HG02642 (cell line): ENCODE results near the gene FKBP2.

Source experiments
- ATAC-seq: cut with Tn5 transposase; IDR thresholded peaks from one replicate; pipeline ENCODE4 v1.9.1; 2021; ENCODE audit warnings: mild to moderate bottlenecking; ENCODE audit not compliant: unreplicated experiment, poor library complexity

Gene FKBP2

DNA sequence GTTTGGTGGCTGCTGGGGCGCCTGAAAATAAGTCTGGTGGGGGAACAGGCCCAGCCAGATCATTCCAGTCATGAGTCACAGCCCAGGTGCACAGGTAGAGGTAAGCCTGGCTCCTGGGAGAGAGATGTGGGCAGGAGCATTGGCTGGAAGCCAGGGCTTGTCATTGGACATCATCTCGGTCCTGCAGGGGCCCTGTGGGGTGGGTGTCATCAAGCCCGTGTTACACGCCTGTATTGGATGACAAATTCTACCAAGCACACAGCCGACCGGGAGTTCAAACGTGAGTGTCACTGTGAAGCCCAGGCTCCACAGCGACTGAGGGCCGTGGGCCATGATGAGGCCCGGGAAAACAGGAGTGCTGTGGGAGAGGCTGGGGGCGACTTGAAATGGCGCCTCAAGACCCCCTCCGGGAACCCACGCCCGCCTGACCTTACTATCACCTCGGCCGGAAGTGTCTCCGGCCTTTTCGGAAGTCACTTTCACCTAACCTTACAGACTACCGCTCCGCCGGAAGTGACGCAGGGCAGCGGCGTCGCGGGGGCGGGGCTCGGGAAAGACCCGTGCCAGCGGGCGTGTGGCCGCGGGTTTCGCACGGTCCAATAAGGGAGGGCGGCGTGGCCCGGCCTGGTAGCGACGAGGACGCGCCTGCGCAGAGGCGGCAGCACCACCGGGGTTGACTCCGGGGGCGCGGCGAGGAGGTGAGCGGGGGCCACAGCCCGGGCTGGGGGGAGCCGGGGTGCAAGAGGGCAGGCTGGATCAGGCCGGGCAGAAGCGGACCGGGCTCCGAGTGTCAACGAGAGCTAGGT lies at the start of gene FKBP2:
FKBP2 (plus strand) TSS at position 661 of the 806 bp plus-strand sequence. CDS start 1,293 bp downstream, outside the sequence.
- peak; percentile 56 for ATAC-seq

DNA sequence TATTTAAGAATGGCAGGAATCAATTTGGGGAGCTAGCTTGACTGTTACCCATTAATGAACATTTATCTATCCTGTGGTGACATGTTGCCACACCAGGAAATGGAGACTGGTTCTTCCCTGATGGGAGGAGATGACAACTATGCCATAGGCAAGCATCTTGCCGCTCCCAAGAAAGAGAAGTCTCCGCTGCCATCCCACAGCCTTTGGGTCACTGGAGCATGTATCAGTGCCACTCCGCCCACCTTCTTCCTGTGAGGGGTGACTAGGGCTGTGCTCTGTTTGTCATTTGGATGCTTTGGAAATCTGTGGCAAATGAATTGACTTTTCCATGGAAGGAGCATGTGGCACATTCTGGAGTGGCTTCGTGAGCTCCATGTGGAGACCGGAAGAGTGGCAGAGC lies 48.5 kb upstream of the FKBP2 start:
- ATAC-seq, result no peak

DNA sequence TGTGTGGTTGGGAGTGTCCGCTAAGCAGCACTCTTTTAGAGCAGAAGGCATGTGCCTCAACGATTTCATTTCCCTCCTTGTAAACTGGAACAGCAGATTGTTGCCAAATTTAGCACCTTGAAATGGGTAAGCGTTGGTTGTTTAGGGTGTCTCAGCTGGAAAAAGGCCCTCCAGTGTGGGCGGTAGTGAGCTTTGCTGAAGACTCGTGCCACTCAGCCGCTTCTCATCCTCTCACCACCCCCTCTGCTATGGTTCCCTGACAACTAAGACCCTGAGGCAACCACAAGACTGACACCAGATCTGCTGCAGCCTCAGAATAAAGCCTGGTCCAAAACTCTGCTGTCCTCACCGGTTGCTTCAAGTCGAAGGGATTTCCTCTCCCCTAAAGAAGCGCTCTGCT lies 44.3 kb upstream of the FKBP2 start:
- no peak for ATAC-seq

DNA sequence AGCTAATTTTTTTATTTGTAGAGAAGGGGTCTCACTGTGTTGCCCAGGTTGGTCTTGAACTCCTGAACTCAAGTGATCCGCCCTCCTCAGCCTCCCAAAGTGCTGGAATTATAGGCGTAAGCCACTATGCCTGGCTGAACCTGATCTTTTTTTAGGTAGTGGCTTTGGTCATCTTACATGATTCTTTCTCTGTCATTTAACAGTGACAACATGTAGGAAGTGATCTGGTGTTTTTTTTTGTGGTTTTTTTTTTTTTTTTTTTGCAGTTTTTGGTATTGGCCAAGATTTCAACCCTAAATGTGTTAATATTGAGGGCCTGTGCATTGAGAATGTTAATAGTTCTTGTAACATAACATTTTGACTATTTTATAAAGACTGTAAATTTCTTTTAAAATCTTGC lies 42.4 kb upstream of the FKBP2 start:
- no peak for ATAC-seq

DNA sequence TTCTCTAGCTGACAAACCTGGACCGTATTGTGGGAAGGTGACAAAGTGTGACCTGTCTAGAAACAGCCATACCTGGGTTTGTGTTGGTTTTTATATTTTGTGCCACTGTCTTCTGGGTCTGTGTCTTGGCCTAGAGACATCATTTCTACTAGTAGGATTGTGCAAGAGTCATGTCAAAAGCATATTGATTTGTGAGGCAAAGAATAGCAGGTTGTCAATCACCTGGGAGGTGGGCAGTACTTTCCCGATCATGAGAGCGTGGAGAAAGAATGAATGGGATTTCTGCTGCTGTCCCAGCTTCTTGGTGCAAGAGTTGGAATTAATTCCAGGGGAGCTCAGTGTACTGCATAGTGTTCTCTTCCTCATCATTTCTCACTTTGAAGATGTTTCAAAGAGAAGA lies 39.4 kb upstream of the FKBP2 start:
- ATAC-seq, result no peak

DNA sequence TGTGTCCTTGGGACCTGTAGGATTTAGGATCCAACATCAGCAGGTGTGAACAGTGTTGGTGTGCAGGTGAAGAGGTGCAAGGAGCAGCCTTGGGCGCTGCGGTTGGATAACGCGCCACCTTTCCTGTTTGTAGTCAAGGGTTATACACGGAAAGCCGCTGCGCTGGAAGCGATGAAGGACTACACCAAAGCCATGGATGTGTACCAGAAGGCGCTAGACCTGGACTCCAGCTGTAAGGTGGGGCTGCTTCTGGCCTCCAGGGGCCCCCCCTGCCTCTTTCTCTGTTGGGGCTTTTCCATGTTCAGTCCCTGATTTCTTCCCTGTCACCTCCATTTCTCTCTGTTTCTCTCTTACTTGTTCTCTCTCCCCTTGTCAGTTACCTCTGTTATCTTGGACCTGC lies 37.9 kb upstream of the FKBP2 start:
- no peak for ATAC-seq

DNA sequence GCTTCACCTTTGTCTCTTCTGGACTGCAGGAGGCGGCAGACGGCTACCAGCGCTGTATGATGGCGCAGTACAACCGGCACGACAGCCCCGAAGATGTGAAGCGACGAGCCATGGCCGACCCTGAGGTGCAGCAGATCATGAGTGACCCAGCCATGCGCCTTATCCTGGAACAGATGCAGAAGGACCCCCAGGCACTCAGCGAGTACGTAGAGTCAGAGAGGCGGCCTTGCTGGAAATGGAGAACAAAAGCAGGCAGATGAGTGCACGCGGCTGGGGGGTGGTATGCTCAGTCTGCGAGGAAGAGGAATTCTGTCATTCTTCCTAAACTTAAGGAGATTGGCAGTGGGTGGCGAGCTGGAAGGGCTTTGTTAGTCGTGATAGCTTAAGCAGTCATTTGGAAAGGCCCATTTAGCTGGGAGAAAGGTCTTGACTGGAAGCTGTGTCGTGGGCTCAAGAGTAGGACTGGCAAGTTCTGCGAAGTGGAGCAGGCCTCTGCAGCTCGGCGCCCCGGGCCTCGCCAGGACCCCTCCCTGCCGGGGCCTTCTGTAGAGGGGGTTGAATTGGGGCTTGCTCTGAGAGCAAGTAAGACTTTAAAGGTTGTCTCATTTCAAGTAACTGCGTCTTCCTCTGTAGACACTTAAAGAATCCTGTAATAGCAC lies 37.3 kb upstream of the FKBP2 start:
- no peak for ATAC-seq

DNA sequence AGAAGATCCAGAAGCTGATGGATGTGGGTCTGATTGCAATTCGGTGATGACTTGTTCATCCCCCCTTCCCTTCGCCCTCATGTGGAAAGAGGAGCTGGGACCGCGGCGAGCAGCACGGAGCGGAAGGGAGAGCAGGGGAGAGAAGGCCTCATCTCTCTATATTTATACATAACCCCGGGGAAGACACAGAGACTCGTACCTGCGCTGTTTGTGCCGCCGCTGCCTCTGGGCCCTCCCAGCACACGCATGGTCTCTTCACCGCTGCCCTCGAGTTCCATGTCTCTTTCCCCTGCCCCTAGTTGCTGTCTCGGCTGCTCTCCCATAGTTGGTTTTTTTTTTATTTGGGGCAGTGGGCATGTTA lies 36.8 kb upstream of the FKBP2 start:
- no peak for ATAC-seq

DNA sequence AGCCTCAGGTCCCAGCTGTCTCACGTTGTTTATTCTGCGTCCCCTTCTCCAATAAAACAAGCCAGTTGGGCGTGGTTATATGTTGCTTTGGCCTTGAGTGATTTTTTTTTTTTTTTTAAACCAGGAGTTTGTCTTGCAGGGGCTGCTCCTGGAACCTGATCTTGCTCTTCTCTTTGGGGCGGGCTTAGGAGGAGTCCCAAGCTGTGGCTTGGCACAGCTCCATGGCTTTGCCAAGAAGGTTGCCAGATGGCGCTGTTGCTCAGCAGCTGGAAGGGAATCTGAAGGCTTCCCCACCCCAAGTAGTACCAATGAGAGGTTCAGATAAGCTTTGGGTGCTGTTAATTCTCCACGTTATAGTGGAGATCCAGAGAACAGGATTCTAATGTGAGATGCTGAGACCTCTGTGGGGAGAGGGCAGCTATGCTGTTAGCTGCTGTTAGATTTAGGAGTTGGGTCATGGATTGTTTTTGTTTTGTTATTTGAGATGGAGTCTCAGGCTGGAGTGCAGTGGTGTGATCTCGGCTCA lies 36.4 kb upstream of the FKBP2 start:
- no peak for ATAC-seq

DNA sequence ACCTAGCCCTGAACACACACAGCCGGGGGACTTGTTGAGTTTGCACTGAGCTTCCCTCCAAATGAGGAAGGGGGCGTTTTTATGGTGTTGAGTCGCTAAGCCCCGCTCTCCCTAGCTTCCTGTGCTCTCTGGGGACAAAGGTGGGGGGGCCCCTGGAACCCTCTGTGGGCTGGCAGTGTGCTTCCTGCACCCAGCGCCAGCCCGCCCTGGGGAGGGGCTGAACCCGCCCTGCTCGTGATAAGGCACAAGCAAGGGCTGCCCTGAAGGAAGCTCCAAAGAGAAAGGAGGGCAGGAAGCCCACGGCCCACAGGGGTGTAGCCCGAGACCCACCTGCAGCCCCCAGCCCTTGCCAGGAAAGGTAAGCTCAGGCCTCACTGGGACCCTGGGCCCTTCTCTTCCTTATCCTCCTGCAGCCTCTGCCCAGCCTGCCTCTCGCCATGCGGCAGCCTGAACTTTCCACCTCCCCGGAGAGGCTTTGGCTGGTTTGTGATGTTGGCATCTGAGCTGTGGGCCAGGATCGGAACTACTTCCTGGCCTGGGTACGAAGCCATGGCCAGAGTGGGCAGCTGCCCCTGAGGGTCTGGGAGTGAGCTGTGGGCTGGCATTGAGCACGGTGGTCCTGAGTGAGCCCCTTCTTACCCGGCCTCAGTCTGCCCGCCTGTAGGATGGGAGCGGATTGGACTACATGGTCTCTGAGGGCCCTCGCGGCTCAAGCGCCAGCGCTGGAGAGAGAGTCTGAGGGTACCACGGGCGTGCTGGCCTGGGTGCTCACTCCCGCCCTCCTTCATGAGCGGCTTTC lies 34.2 kb upstream of the FKBP2 start, which contains the start of gene FERMT3:
FERMT3 (plus strand) TSS at position 265 of the 799 bp plus-strand sequence. CDS start 644 bp downstream, outside the sequence.
- peak; percentile 44 for ATAC-seq

DNA sequence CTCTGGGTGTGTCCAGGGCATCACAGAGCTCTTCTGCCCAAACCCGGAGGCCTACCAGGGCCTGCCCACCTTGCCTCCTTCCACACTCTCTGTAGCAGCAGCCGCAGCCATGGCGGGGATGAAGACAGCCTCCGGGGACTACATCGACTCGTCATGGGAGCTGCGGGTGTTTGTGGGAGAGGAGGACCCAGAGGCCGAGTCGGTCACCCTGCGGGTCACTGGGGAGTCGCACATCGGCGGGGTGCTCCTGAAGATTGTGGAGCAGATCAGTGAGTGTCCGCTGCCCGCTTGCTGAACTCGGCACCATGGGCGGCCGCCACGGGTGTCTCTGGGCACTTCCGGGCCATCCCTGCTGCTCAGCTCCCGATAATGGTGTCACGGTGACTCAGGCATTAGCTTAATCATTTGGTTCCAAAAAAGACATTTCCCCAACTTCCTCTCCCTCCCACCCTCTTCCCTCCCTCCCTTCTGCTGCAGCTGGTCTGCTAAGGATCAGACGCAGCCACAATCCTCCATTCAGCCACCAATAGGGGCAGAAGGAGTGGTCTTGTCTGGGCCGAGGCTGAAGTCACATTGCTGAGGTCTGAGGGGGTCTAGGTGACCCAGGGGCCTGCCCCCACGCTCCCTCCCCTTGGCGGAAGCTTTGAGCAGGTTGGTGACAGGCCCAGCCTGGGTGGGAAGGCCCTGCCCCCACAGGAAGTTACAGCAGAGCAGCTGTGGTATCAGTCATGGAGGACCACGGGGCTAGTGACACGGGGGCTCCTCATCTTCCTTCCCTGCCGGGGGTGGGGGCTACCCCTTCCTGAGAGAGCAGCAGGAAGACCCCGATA lies 33.4 kb upstream of the FKBP2 start:
- ATAC-seq, result peak; percentile 52

DNA sequence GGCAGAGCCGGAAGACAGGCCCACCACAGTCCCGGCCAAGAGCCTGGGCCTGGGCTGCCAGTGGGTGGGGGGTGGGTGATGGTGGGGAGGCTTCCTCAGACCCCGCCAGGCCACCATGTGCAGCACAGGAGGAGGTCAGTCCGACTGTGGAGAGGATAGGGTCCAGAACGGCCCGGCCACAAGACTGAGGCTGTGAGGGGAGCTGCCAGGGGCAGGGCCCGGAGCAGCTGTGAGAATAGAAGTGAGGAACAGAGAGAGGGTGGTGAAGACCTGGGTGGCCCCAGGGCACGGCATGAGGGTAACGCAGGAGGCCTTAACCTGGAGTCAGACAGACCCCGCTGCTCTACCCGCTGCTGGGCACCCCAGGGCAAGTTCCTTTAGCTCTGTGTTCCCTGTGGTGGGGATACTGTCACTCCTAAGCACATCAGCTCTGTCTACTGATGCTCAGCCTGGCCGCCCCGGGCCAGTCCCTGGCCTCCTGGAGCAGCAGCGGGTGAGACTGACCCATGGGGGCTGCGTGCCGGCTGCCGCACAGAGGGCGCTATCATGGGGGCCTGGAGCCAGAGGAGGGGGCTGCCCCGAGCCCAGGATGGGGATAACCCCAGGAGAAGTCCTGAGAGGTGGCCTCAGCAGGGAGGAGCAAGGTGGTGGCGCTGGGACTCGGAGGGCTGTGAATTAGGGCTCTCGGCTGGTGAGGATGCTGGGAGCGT lies 32.7 kb upstream of the FKBP2 start:
- ATAC-seq, result no peak

DNA sequence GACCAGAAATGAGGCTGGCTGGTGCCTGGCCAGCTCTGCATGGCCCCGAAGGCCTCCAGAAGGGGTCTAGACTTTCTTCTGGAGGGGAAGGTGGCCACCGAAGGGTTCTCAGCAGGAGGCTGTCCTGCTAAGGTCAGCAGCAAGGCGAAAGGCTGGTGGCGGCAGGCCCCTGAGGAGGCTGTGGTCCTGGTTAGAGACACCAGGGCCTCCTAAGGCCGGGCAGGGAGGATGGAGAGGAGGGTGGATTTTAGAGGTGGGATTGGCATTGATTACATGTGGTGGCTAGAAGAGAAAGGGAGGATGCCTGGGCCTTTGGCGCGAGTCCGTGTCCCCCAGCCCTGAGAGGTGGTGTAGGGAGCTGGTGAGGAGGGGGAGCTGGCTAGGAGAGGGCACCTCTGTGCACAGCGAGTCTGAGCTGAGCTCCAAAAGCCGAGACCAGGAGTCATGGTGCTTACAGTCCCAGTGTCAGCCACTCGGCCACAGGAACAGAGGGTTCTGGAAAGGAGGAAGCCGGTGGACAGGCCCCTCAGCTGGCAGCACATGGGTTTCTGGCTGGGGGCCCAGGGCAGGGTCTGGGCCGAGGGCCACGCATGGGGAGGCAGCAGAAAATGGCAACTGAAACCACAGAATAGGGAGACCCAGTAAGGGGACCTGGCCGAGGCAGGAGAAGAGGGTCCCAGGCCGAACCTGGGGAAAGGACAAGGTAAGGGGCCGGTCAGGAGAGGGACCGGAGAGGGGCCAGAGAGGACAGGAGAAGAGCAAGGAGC lies 31.9 kb upstream of the FKBP2 start:
- no peak for ATAC-seq

DNA sequence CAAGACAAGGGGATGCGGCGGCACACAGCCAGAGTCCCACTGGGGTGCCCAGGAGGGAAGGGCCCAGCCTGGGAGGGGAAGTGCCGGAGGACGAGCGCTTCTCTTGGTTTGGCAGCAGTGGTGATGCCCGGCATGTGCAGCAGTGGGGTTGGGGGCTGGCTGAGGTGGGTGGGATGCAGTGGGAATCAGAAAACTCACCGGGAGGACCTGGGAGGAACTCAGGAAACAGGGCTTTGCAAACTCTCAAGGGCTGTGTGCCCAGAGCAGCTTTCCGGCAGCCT lies 31.4 kb upstream of the FKBP2 start:
- ATAC-seq, result no peak

DNA sequence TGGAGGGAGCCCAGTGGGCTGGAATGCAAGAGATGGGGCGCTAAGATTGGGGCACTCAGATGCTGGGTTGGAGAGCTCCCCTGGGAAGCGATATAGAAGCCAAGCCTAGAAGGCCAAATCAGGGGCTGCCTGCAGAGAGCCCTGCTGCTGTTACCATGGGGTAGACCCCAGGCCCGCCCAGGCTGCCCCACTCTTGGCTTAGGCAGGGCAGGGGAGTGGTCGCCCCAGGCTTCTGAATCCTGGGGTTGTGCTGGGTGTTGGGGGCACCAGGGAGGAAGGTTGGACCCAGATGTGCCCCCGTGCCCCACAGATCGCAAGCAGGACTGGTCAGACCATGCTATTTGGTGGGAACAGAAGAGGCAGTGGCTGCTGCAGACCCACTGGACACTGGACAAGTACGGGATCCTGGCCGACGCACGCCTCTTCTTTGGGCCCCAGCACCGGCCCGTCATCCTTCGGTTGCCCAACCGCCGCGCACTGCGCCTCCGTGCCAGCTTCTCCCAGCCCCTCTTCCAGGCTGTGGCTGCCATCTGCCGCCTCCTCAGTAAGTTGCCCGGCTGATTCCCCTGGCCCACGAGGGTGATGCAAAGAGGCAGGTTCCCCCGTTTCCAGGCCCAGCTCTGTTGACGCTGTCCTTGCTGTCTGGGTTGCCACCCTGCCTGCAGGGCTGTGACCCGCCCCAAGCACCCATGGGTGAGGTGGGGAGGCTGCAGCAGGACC lies 30.4 kb upstream of the FKBP2 start:
- ATAC-seq, result no peak

DNA sequence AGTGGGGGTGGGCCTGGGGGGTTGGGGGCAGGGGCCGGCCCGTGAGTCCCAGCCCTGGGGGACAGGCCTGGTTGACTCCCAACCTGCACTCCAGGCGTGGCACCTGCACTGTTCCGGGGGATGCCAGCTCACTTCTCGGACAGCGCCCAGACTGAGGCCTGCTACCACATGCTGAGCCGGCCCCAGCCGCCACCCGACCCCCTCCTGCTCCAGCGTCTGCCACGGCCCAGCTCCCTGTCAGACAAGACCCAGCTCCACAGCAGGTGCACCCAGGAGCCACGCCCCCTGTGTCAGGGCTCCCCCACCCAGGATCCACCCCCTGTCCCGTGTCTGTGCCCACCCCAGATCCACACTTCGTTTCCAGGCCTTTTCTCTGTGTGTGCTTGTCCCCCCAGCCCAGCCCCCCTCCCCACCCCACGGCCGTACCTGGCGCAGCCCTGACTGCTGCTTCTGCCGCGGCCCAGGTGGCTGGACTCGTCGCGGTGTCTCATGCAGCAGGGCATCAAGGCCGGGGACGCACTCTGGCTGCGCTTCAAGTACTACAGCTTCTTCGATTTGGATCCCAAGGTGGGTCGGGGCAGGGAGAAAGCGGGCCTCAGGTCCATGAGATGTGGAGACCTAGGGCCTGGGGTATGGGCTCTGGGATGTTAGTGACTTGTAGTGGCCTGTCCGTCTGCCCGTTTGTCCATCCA lies 29.6 kb upstream of the FKBP2 start:
- ATAC-seq, result no peak

DNA sequence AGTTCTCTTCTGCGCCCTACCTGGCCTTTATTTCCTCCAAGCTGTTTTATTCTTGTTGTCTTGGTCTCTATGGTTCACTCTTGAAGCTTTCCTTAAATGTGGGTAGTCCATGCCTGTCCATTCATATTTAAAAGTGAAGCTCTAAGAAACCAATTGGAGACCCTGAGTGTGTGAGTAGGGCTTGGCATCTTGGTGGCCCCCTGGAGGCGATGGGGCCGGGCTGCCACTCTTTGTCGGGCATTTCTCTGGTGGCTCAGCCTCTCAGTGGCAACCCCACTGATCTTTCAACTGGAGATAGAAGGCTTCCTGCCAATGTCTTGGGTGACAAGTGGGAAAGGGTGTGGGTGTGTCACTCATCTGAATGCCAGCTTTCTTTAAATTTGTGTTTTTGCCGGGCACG lies 24.0 kb upstream of the FKBP2 start:
- no peak for ATAC-seq
